HG02763 (cell line): ENCODE measurements around the gene ATM.
"Not testable (repeated sequence)": the region's sequence is repeated elsewhere in the genome, so short reads cannot be mapped to it uniquely, and the experiment has no call there.

Experiments used
- ATAC-seq: cut with Tn5 transposase; IDR thresholded peaks from one replicate; pipeline ENCODE4 v1.9.1; 2021; ENCODE audit warnings: mild to moderate bottlenecking, moderate library complexity; ENCODE audit not compliant: unreplicated experiment

The ATM gene

GRCh38 chr11:108286370-108286769 is 63.5 kb downstream of the ATM start:
- ATAC-seq = no peak

GRCh38 chr11:108286956-108287355 is 64.1 kb downstream of the ATM start:
- no peak for ATAC-seq

GRCh38 chr11:108289066-108289465 is 66.2 kb downstream of the ATM start:
- ATAC-seq = not testable (repeated sequence)

- ATAC-seq = no peak
Observed at GRCh38 chr11:108289699-108290098, 66.8 kb downstream of the ATM start.

- no peak for ATAC-seq
Observed at GRCh38 chr11:108293229-108293628, 70.4 kb downstream of the ATM start.

GRCh38 chr11:108302121-108302785 is 79.4 kb downstream of the ATM start:
- ATAC-seq = peak; percentile 57

DNA sequence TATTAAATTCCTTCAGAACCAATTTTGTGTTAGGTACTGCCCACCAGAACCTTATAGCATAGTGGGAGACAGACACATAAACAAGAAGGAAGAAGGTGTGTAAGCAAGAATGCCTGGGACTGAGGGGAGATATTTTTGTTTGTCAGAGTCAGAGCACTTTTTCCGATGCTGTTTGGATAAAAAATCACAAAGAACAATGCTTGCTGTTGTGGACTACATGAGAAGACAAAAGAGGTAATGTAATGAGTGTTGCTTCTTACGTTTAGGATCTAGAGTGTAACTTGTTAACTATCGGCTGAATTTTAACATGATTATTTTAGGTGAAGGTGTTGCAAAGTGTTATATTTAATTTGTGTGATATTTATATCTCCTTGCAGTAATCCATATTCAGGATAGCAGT is 84.9 kb downstream of the ATM start:
- no peak for ATAC-seq

DNA sequence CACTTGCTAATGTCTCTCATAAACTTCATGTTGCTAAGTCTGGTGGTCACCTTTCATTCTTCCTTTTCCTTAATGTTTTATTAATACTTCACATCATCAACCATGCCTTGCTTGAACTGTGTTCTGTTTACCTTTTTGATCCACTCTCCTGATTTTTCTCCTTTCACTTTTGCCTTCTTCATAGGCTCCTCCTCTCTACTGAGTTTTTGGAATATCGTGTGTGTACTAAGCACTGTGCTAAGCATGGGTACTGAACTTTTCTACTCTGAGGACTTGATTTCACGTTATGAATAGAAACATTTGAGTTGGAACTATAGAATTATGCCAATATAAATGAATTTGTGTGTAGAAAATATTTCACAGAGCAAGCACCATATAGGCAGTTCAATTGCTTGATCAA is 90.6 kb downstream of the ATM start:
- ATAC-seq = no peak

DNA sequence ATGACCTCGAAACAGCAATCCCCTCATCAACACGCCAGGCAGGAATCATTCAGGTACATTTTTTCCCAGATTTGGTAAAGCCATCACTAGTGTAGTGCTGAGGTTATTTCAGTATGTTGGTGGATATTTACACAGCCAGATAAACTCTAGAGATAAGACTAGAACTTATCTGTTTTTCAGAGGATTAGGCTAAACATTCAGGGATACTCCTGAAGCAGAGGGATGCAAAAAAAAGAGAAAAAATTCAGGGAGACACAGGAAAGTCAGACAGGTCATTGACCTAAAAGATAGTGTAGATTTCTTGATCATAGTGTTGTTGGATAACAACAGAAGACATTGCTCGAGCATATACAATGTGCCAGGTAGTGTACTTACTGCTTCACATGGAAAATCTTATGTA is 93.2 kb downstream of the ATM start:
- no peak for ATAC-seq

GRCh38 chr11:108319541-108320145 is 96.8 kb downstream of the ATM start:
- no peak for ATAC-seq

DNA sequence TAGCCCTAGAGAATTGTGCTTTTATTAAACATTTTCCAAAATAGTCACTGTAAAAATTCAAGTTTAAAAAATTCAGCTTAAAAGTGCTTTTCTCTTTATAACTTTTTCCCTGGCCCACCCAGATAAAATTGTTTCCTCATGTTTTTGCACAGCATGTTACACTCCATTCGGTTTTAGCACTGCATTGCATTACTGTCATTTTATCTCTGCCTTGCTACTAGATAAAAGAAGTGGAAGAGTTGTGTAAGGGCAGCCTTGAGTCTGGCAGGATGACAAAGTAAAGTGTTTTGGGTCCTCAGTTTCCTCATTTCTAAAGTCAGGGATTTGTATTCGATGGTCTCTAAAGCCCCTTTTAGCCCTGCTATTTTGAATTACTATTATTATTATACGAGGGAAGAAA is 99.8 kb downstream of the ATM start:
- no peak for ATAC-seq

GRCh38 chr11:108324587-108324986 is 101.7 kb downstream of the ATM start:
- no peak for ATAC-seq

DNA sequence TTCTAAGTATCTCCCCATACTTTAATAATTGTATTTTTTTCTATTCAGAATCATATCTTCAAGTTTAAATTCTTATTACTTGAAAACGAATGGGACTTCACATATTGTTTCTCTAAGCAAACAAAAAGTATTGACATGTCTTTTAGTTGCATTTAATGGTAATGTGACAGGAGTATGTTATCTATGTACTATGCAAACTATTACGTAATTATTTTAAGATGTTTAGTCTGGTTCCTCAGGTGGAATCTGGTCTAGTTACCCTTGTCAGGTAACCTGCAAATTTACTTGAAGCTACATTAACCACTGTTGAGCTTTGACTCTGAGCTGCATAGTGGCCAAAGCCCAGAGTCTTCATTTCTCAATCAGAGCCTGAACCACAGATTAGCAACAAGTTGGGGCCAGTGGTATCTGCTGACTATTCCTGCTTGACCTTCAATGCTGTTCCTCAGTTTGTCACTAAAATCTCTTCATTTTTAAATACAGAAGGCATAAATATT is 110.6 kb downstream of the ATM start:
- ATAC-seq = no peak

GRCh38 chr11:108338750-108339149 is 115.9 kb downstream of the ATM start:
- no peak for ATAC-seq

GRCh38 chr11:108340973-108341372 is 118.1 kb downstream of the ATM start:
- ATAC-seq = no peak

GRCh38 chr11:108341654-108342053 is 118.8 kb downstream of the ATM start:
- ATAC-seq = no peak

GRCh38 chr11:108343714-108344113 is 120.8 kb downstream of the ATM start:
- no peak for ATAC-seq

DNA sequence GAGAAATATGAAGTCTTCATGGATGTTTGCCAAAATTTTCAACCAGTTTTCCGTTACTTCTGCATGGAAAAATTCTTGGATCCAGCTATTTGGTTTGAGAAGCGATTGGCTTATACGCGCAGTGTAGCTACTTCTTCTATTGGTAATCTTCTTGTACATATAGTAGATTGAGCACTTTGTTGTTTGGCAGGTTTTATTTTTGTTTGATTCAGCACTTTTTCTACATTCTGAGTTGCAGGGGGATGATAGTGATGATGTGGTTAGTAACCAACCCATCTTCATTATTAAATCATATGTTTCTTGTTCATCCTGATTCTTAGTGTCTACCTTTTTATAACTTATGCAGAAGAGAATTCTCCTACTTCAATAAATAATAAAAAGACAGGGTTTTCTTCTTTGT is 122.9 kb downstream of the ATM start:
- no peak for ATAC-seq

GRCh38 chr11:108346451-108346850 is 123.6 kb downstream of the ATM start:
- ATAC-seq = no peak

DNA sequence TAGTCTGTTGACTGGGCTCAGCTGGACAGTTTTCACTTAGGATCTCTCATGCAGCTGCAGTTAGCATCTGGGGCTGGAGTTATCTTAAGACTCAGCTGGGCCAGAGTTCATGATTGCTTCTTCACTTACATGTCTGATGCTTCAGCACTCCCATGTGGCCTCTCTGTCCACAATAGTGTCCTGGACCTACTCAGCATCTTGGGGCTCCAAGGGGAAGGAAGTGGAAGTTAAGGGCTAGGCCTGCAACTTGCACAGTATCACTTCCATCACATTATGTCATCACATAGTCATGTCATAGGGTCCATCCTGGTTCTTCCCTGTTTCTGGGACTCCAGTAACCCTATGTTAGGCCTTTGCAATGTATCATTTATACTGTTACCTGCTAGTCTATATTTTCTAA is 128.6 kb downstream of the ATM start:
- ATAC-seq = no peak

DNA sequence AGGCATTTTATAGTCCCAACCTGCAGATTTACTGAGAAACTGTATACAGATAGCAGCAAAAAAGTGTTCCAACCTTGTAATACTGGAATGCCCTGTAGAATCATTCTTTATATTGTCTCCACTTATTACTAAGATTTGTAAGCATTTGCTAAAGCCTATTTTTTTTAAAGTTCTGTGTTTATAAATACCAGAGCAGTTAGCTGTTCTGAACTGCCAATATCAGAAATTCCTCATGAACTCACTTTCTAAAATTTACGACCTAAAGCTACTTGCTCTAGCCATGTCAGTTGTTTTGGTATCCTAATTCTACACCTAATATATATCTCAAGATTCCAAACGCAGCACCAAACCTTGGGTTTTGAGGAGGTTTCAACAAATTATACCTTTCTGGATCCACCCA is 141.3 kb downstream of the ATM start:
- no peak for ATAC-seq

- ATAC-seq = no peak
Observed at GRCh38 chr11:108368134-108368533, 145.3 kb downstream of the ATM start.

DNA sequence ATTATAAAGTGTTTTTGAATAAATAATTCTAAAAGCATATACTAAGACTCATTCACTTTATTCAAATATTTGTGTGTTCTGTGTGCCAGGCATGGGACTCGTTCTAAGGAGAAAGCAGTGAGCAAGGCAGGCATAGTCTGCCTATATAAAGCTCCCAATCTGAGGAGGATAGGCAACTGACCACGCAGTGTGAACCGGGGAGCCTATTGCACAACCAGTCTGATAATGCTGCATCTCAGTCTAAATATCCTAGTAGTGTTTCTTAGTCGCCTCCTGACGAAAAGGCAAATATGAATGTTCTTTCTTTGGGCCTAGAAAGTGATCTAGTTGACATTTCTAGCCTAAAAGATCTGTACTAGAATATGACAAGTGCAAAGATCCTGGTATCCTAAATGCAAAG is 146.2 kb downstream of the ATM start:
- ATAC-seq = no peak
